AG10803 (cell line): Measurements from ENCODE around the gene POLDIP2.
A peak's percentile ranks its signal among the peaks of the same experiment; 100 is the strongest.

ENCODE experiments used
- DNase-seq: peaks from one replicate; pipeline ENCODE4 v3.0.0; 2010; ENCODE audit warnings: low read depth
- H3K4me3 ChIP-seq: 2 replicates; pipeline ENCODE4 v1.5.1; 2011; ENCODE audit warnings: mild to moderate bottlenecking, low read length, control low read depth
- CTCF ChIP-seq: conservative IDR thresholded peaks from 2 replicates; pipeline ENCODE4 v1.5.1; 2011; ENCODE audit warnings: mild to moderate bottlenecking, low read length, control low read depth, inconsistent platforms

The POLDIP2 gene

DNA sequence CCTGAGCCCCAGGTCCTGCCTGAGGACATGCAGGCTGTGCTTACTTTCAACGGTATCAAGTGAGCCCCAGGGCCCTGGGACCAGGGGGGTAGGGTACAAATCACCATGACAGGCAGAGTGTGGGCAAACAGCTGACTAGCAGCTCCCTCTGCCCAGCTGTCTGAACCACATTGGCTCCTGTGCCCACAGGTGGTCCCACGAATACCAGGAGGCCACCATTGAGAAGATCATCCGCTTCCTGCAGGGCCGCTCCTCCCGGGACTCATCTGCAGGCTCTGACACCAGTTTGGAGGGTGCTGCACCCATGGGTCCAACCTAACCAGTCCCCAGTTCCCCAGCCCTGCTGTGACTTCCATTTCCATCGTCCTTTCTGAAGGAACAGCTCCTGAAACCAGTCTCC lies 38.6 kb upstream of the POLDIP2 start:
- no peak overlapping the region for H3K4me3 ChIP-seq
- no peak for DNase-seq
- TF ChIP-seq CTCF: no peak

DNA sequence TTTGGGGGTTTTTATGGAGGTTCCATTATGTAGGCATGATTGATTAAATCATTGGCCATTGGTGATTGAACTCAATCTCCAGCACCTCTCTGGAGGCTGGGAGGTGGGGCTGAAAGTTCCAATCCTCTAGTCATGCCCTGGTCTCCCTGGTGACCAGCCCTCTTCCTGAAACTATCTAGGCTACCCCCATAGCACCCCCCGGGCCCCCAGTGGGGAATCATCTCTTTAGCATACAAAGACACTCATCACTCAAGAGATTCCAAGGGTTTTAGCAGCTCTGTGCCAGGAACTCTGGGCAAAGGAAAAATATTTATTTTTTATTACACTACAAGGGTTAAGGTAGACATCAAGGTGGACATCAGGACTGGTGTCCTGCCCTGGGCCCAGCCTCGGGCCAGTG lies 38.1 kb upstream of the POLDIP2 start:
- no peak overlapping the region for H3K4me3 ChIP-seq
- no peak for TF ChIP-seq CTCF
- no peak for DNase-seq

DNA sequence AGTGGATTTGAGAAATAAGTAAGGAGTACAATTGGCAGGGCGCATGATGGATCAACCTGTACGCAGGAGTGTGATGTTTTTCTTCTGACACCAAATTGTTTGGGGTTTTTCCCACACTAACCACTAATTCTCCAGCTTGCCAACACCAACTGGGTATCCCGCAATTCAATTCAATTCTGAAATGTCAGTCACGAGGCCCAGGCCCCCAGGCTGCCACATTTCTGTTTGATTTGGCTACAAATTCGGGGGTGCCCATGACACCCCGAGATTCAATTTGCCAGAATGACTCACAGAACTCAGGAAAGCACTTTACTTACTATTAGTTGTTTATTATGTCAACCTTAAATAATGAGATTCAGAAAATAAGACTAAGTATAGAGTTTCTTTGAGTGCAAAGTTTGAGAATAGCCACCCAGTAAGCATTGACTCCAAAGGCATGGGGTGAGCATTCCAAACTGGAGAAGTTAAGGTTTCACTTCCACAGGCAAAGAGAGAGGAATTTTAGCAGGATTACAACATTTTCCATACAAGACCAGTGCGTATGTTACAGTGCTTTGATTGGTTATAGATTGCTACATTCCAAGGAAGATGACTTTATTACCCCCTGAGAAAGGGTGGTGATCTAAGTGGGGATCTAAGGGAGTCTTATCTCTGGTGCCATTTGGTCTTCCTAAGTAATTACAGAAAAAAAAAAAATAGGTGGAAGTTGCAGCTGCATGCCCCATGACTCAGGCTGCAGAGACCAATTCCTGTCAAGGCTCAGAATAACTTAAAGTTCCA lies 37.2 kb upstream of the POLDIP2 start:
- no peak overlapping the region for H3K4me3 ChIP-seq
- no peak for TF ChIP-seq CTCF
- DNase-seq: peak; percentile 48

DNA sequence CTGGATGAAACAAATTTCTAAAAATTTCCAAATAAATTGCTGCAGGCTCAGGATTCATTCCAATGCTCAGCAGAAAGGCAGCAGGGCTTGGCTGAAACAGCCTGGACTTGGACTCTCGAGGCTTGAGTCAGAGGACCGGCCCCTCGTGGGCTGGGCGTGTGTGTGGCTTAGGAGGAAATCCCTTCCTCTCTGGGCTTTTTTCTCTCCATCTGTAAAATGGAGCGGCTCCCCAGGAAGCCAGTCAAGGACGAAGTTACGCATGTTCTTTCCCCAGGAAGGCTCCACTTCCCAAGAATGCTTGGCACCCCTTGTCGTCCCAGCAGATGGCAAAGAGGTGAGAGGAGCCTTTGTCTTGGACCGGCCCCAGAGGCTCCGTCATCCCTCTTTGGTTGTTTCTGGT lies 35.2 kb upstream of the POLDIP2 start:
- H3K4me3 ChIP-seq: no peak overlapping the region
- TF ChIP-seq CTCF: no peak
- no peak for DNase-seq

GRCh38 chr17:28391401-28391800 lies 34.1 kb upstream of the POLDIP2 start:
- H3K4me3 ChIP-seq: no peak overlapping the region
- no peak for TF ChIP-seq CTCF
- DNase-seq: no peak

GRCh38 chr17:28390984-28391383 lies 33.7 kb upstream of the POLDIP2 start:
- no peak for TF ChIP-seq CTCF
- DNase-seq: no peak
- H3K4me3 ChIP-seq: no peak overlapping the region

DNA sequence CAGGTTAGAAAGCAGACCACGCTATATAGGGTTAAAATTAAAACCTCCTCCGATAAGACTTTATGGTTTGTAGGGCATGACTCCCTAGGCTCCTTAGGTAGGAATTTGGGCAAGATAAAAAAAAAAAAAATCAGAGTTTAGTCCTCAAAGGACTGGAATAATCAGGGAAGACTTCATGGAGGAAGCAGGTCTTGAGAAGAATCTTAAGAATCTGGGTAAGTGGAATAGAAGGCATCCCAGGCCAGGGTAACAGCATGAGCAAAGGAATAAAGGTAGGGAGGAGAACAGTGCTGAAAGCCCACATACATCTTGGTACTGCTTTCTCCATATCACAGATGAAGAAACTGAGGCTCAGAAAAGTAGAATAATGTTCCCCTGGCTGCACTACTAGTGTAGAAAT lies 33.2 kb upstream of the POLDIP2 start:
- no peak overlapping the region for H3K4me3 ChIP-seq
- DNase-seq: no peak
- TF ChIP-seq CTCF: no peak
